ENCODE data around the gene FCGR3B.
"Not testable (repeated sequence)": the region's sequence is repeated elsewhere in the genome, so short reads cannot be mapped to it uniquely, and the experiment has no call there.

Gene FCGR3B

DNA sequence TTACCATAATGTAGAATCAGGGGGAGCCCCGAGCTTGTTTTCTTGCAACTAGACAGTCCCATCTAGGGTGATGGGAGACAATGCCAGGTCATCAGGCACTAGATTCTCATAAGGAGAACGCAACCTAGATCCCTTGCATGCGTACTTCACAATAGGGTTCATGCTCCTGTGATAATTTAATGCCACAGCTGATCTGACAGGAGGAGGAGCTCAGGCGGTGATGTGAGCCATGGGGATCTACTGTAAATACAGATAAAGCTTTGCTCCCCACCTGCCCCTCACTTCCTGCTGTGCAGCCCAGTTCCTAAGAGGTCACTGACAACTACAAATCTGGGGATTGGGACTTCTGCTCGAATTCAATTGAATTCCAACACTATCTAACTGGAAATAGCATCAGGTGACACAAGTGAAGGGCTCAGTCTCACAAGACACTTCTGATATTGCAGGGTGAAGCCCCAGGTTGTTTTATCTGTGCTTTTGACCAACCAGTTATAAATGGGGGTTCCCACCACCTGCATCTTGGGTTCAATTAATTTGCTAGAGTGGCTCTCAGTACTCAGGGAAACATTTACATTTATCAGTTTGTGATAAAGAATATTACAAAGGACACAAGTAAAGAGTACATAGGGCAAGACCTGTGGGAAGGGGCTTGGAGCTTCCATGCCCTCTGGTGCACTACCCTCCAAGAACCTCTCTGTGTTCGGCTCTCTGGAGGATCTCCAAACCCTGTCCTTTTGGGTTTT lies 7.4 kb upstream of the FCGR3B start:
- not testable (repeated sequence) for DNase-seq

DNA sequence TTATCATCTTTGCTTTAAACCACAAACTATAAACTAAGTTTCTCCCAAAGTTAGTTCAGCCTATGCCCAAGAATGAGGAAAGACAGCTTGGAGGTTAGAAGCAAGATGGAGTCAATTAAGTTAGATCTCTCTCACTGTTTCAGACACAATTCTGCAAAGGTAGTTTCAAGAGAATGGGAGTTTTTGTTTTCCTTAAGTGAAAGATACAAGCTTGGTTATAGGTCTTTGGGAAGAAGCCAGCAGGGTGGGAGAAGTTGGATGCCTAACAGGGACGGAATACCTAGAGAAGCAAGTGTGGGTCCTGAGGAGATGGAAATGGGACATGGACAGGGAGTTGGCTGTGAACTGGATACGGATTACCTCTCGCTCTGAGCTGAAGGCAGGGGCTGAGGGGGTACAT lies 6.0 kb upstream of the FCGR3B start:
- DNase-seq, result not testable (repeated sequence)

DNA sequence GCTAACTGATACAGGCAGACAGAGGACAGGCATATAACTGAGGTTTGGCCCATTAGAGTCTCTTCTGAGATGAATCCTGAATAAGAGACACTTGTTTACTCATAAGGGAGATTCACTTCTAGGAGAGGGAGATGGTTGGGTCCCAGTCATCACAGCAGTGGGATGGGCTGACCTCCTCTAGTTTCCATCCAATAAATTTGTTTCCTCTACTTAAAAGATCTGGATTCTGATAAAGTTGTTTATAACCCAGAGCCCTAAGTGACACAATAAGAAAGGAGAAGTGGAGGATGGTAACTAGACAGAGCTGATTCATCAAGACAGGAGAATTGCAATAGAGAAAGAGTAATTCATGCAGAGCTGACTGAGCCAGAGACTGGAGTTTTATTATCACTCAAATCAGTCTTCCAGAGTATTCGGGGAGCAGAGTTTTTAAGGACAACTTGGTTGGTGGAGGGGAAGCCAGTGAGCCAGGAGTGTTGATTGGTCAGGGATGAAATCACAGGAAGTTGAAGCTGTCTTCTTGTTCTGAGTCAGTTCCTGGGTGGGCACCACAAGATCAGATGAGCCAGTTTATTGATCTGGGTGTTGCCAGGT lies 5.3 kb upstream of the FCGR3B start:
- peak in 1 of 2 experiments; percentile 1 for DNase-seq

DNA sequence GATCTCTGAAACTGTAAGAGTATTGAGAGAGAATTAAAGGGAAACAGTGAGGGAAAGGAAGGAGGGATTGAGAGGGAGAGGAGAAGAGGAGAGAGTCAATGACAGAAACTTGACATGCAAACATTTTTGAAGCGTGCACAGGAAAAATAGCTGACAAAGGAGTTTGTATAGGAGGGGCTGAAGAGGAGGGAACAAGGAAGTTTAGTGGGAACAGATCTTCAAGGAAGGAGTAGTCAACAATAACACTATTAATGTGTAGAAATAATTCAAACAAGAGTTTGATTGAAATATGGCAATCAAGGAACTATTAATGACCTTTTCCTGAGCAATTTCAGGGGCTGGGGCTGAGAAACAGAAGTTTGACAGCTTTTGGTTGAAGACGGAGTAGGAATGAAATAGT lies 4.0 kb upstream of the FCGR3B start:
- not testable (repeated sequence) for DNase-seq

DNA sequence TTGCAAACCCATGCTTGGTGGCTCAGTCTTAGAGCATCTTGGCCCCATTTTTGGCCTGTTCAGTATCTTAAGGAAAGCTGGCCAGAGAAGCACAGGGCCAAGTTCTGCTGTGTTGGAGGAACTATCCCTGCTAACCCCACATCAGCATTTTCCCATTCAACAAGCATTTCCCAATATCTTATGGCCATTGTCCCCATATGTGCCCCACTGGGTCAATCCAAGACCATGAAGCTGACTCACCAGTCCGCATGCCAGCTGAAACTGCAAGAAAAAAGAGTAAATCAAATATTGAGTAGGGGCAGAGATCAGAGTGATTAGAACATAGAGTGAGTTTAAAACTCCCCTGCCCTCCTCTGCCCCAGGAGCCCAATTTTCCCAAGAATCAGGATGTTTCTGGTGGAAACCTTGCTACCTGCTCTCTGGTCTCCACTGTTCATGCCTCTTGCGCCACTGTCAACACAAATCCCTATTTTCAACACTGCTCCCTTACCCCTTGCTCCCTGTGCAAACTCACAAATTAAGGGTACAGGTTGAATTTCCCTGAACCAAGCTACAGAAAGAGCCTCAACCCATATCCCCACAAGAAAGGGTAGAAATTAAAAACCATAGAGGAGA lies 741 bp downstream of the FCGR3B start:
- DNase-seq, result not testable (repeated sequence)

DNA sequence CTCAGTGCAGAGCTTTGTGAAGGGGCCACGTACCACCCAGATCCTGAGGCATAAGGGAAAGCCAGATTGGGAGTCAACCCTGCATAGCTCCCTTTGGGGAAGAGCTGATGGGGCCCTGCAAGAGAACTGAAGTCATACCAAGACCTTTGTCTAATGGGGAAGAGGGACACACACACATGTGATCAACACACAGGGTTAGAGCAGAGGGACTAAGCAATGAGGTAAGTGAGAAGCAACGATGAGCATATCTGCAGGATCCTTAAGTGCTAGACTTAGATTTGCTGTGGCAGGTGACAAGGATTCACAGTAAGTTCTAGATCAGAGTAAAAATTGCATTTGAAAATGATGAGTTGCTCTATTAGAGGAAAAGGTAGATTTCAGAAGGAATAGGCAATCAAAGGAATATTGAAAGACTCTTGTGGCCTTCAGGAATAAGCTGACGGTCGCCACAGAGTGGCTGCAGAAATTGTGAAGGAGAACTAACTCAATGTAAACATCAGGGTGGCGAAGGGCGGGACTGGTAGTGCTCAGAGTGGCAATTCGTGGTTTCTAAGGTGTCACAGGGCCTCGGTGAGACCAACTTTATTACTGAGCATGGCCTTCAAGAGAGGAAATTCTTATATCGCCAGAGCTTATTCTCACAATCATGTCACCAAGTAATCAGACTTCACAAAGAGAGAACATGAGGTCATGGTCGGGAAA lies 4.4 kb downstream of the FCGR3B start:
- not testable (repeated sequence) for DNase-seq

DNA sequence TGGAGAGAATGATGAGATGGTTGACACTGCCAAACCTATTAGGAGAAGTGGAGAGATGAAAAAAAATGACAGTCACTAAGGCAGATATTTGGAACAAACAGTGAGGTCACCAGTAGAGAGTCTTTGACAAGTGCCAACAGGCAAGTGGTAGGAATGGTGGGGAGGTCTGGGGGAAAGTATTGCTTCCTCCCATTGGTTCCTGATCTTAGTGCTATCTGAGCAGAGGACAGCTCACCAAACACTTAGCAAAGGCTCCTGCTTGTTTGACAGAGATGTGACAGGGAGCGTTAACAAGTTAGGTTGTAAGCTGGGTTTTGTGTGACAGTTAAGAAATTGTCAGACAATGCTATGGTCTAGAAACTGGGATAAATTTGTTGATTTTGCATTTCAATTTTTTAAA lies 6.4 kb downstream of the FCGR3B start:
- not testable (repeated sequence) for DNase-seq

DNA sequence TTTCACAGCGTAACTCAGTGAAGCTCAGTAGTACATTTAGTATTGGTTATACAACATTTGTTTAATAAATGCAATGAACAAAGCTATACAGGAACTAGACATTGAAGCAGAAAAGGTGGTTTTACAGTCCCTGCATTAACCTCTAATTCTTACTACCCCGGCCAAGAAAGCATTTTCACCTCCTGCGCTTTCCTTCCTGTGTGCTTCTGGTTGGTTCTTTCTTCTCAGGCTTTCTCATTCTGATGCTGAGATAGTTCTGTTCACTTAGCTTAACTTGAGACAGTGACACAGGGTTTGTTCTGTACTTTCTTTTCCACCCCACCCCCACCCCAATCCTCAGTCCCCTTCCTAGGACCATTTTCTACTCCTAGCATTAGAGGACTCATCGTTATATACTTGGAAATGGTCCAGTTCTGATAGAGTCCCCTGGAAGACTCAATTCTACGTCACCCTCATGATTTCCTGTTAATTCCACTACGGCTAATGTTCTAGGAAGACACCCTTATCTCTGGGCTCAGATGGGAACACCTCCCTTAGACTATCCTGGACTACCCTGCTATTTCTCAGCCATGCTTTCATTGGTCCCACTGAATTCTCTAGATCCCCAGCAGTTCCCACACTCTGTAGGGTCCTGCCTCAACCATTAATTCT lies 7.5 kb downstream of the FCGR3B start:
- not testable (repeated sequence) for DNase-seq

DNA sequence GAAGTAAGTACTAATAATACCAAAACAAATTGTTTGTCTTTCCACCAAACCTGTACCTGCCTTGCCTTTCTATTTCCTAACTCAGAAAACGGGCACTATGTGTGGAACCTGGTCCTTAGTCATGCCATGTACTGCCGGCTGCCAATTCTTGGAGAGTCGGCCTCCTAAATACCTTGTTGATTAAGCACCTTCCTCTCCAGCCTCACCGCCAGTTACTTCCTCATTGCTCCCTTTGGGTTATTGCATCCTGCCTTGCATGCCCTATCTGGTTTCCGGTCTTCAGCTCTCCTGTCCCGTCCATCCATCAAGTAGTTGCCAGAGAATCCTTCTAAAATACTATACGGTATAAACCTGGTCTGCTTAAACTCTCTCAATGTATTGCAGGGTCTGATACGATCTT lies 8.9 kb downstream of the FCGR3B start:
- DNase-seq, result not testable (repeated sequence)

DNA sequence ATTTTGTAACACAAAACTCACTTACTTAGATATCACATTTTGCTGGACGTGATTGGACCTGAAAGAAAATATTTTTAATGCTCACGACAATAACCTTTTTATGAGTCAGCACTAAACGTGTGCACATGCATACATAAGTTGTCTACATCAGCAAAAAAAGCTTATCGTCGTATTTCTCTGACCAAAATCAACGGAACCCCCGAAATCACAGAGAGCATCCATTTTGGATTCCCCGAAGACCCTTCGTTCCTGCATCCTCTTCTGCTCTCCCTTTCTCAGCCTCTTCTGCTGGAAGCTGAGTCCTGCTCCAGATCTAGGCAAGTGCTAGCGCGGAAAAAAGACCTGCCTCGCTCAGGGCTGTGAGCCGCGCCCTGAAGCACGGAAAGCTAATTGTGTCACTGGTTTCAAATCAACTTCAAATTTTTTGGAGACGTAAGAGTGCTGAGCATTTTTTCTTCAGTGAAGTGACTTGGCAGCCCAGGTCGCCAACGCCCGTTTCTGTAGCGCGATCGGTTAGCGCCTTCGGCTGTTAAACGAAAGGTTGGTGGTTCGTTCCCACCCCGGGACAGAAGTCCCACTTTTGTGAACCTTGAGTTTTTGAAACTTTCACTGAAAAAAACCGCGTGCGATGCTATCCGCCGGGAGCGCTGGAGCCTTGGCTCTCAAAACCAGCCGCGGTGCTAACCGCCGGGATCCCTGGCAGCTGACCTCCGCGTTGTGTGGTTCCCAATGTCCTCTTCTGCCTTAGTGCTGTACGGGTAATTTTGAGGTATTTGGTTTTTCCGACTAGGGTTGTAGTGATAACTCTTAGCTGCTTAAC lies 9.6 kb downstream of the FCGR3B start:
- not testable (repeated sequence) for DNase-seq

DNA sequence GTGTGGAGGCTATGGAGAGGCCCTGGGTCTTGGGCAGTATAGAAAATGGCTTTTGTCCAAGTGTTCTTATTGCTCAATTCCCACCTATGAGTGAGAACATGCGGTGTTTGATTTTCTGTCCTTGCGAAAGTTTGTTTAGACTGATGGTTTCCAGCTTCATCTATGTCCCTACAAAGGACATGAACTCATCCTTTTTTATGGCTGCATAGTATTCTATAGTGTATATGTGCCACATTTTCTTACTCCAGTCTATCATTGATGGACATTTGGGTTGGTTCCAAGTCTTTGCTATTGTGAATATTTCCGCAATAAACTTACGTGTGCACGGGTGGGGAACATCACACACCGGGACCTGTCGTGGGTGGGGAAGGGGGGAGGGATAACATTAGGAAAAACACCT lies 10.6 kb downstream of the FCGR3B start:
- DNase-seq, result not testable (repeated sequence)

DNA sequence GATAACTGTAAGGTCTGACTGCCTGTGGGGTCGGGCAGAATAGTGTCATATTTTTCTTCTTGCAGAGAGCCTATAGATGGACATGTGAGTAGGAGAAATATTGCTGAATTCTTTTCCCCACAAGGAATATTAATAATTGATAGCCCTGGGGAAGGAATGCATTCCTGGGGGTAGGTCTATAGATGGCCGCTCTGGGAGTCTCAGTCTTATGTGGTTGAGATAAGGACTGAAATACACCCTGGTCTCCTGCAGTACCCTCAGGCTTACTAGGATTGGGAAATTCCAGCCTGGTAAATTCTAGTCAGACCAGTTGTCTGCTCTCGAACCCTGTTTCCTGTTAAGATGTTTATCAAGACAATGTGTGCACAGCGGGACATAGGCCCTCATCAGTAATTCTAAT lies 12.5 kb downstream of the FCGR3B start:
- not testable (repeated sequence) for DNase-seq

DNA sequence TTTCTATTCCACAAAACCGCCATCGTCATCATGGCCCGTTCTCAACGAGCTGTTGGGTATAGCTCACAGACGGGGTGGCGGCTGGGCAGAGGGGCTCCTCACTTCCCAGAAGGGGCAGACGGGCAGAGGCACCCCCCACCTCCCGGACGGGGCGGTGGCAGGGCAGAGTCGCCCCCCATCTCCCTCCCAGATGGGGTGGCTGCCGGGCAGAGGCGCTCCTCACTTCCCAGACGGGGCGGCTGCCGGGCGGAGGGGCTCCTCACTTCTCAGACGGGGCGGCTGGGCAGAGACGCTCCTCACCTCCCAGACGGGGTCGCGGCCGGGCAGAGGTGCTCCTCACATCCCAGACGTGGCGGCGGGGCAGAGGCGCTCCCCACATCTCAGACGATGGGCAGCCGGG lies 14.6 kb downstream of the FCGR3B start:
- DNase-seq, result not testable (repeated sequence)

DNA sequence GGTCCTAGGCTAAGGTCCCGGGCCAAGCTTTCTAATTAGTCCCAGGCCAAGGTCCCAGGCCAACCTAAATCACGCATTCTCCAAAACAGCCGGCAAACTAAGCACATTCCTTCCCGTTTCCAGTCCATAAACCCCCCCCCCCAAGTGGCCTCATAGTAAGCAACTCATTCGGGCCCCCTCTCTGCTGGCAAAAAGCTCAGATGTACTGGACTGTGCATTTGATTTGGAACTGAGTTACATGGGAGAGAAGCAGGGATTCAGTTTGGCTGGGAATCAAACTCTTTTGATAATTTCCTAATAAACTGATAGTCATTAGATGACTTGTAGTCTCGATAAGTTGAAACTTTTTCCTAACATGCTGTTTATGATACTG lies 17.8 kb downstream of the FCGR3B start:
- DNase-seq, result not testable (repeated sequence)

DNA sequence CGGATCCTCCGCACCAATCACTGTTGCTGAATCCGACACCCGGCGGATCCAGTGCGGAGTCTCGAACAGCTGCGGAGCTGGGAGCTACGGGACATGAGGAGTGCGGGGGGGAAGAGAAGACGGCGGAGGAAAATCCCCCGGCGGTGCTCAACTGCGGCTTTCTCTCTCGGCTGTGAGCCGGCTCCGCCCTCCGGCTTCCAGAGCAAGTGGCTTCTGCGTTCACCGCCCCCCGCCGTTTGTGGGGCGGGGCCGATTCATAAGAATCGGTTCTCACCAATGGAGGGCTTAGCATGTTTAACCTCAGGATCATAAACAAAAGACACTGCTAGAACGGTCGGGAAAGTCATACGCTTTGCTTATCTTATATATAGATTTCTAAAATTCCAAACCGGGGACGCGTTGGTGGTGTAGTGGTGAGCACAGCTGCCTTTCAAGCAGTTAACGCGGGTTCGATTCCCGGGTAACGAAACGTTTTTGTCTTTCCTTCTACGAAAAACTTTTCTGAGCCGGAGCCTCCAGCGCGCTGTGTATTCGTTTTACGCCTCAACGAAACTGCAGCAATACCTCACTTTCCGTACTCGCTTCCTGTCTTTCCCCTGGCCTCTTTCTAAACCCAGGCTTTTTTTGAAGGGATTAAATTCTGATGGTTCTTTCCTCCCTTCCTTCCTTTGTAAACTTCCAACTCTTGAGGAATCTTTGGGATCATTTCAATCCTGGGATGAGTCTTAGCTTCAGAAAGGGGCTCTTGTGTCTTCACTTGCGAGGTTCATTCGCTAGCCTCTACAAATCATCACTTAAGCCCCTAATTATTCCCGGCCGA lies 18.4 kb downstream of the FCGR3B start:
- DNase-seq, result peak; percentile 89 to 97

DNA sequence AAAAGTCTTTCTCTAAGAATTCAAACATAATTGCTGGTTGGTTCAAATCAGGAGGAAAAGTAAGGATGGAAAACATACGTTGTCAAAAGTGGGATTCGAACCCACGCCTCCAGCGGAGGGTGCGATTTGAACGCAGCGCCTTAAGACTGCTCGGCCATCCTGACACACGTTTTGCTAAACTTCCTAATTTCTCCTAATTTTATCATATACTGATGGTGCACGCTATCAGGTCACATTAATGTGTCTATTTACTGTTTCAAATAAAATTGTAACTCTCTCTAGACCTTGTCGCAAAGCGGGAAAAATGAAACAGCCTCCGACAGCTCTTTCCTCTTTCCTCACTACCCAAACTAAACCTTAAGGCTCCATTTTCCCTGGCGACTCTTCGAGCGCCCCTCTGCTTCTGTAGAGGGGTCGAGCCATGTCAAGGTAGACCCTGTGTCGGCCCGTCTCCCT lies 19.1 kb downstream of the FCGR3B start:
- DNase-seq, result peak; percentile 26 to 50

DNA sequence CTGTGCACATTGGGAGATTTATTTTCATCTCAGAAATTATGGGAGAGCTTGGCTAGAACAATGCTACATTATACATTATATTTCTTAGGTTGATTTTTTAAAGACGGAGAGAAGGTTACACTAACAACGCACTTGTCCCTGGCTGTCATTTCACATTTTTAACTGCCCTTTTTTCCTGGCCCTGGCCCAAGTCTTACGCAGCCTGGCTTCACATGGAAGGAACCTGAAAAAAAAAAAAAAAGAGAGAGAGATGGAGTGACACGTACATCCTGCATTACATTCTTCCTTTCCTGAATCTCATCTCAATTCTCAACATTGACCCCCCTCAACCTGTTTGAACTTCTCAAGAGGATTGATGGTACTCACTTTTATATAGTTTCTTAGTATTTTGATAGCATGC lies 20.8 kb downstream of the FCGR3B start:
- DNase-seq, result not testable (repeated sequence)

DNA sequence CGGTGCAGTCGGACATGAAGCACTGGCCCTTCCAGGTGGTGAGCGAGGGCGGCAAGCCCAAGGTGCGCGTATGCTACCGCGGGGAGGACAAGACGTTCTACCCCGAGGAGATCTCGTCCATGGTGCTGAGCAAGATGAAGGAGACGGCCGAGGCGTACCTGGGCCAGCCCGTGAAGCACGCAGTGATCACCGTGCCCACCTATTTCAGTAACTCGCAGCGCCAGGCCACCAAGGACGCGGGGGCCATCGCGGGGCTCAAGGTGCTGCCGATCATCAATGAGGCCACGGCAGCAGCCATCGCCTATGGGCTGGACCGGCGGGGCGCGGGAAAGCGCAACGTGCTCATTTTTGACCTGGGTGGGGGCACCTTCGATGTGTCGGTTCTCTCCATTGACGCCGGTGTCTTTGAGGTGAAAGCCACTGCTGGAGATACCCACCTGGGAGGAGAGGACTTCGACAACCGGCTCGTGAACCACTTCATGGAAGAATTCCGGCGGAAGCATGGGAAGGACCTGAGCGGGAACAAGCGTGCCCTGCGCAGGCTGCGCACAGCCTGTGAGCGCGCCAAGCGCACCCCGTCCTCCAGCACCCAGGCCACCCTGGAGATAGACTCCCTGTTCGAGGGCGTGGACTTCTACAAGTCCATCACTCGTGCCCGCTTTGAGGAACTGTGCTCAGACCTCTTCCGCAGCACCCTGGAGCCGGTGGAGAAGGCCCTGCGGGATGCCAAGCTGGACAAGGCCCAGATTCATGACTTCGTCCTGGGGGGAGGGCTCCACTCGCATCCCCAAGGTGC lies 24.2 kb downstream of the FCGR3B start:
- not testable (repeated sequence) for DNase-seq

DNA sequence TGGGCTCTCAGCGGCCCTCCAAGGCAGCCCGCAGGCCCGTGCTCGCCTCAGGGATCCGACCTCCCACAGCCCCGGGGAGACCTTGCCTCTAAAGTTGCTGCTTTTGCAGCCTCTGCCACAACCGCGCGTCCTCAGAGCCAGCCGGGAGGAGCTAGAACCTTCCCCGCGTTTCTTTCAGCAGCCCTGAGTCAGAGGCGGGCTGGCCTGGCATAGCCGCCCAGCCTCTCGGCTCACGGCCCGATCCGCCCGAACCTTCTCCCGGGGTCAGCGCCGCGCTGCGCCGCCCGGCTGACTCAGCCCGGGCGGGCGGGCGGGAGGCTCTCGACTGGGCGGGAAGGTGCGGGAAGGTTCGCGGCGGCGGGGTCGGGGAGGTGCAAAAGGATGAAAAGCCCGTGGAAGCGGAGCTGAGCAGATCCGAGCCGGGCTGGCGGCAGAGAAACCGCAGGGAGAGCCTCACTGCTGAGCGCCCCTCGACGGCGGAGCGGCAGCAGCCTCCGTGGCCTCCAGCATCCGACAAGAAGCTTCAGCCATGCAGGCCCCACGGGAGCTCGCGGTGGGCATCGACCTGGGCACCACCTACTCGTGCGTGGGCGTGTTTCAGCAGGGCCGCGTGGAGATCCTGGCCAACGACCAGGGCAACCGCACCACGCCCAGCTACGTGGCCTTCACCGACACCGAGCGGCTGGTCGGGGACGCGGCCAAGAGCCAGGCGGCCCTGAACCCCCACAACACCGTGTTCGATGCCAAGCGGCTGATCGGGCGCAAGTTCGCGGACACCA lies 25.0 kb downstream of the FCGR3B start:
- not testable (repeated sequence) for DNase-seq

Data from AML-193 (cell line).